ENCODE measurements around the gene SEMA7A.

- TF ChIP-seq EZH2 (IDR thresholded peaks at IDR 0.05; ENCODE audit: low read length, unreplicated experiment), result no peak
- no peak for TF ChIP-seq CTCF (conservative IDR thresholded peaks at IDR 0.05; ENCODE audit: low read depth, low read length)
- TF ChIP-seq EZH2phosphoT487 (IDR thresholded peaks at IDR 0.05; ENCODE audit: borderline replicate concordance, low read length), result no peak
Observed at GRCh38 chr15:74370471-74370870, 63.3 kb downstream of the SEMA7A start.
